CD14-positive monocyte (primary cell): Measurements from ENCODE around the gene GSK3A. TPM values are rescaled to one million over a fixed set of nuclear protein-coding genes. Genes with fewer than 3 reads are reported as not detected.

Source experiments
- DNase-seq, 3 donors: peaks; one replicate each; pipeline ENCODE4 v3.0.0-alpha.2; 2011 to 2022
- H2AFZ ChIP-seq: 2 replicates; pipeline ENCODE4 v1.6.0; 2012; ENCODE audit warnings: mild to moderate bottlenecking, low read depth, low read length, inconsistent platforms; ENCODE audit not compliant: insufficient read depth, poor library complexity, severe bottlenecking
- H3K27ac ChIP-seq, 2 donors: 1 replicate in 1 of 2; 2 replicates in 1 of 2; pipeline ENCODE4 v1.5.1; 2012 to 2013; ENCODE audit warnings: low read length in 2 of 2, control low read depth in 1 of 2, inconsistent platforms in 1 of 2, low read depth in 1 of 2, mild to moderate bottlenecking in 1 of 2
- H3K27me3 ChIP-seq, 2 donors: one replicate each; pipeline versions ENCODE4 v1.6.0 to v1.6.1; 2011 to 2013; ENCODE audit warnings: low read length in 2 of 2; ENCODE audit not compliant: control insufficient read depth in 2 of 2, insufficient read depth in 2 of 2
- H3K36me3 ChIP-seq, 2 donors: replicated peaks in 1 of 2; 1 replicate in 1 of 2; 2 replicates in 1 of 2; pipeline versions ENCODE4 v1.5.1 to v1.6.1; 2012 to 2013; ENCODE audit warnings: low read length in 2 of 2, control low read depth in 1 of 2, inconsistent platforms in 1 of 2, mild to moderate bottlenecking in 1 of 2; ENCODE audit not compliant: insufficient read depth in 2 of 2, control insufficient read depth in 1 of 2
- H3K4me1 ChIP-seq, 2 donors: 1 replicate in 1 of 2; 2 replicates in 1 of 2; pipeline versions ENCODE4 v1.5.1 to v1.6.1; 2012 to 2013; ENCODE audit warnings: low read length in 2 of 2, control low read depth in 1 of 2, inconsistent platforms in 1 of 2, mild to moderate bottlenecking in 1 of 2, moderate library complexity in 1 of 2; ENCODE audit not compliant: insufficient read depth in 2 of 2, control insufficient read depth in 1 of 2
- H3K4me2 ChIP-seq: replicated peaks from 2 replicates; pipeline ENCODE3; 2012; ENCODE audit warnings: low read length, moderate library complexity, mild to moderate bottlenecking; ENCODE audit not compliant: poor library complexity, severe bottlenecking; ENCODE audit errors: extremely low read depth
- H3K4me3 ChIP-seq, 3 experiments: fragments of 200-600 bp in 1 of 3; sonication (generic) in 1 of 3; replicated peaks in 1 of 3; 1 replicate in 2 of 3; 2 replicates in 1 of 3; pipeline ENCODE4 v1.5.1; 2011 to 2013; ENCODE audit warnings: low read length in 3 of 3, mild to moderate bottlenecking in 3 of 3, control low read depth in 2 of 3, low read depth in 2 of 3, inconsistent platforms in 1 of 3, moderate library complexity in 1 of 3
- H3K79me2 ChIP-seq: 2 replicates; pipeline ENCODE4 v1.6.0; 2012; ENCODE audit warnings: mild to moderate bottlenecking, control low read depth, inconsistent platforms, low read length, moderate library complexity; ENCODE audit not compliant: insufficient read depth
- H3K9ac ChIP-seq: 2 replicates; pipeline ENCODE4 v1.6.0; 2017; ENCODE audit warnings: low read length, mild to moderate bottlenecking; ENCODE audit not compliant: insufficient read depth, poor library complexity, severe bottlenecking
- H3K9me3 ChIP-seq, 2 donors: replicated peaks in 1 of 2; 1 replicate in 1 of 2; 2 replicates in 1 of 2; pipeline versions ENCODE4 v1.5.1 to v1.6.1; 2012 to 2013; ENCODE audit warnings: low read length in 2 of 2, control low read depth in 1 of 2; ENCODE audit not compliant: control insufficient read depth in 1 of 2, insufficient read depth in 1 of 2
- H4K20me1 ChIP-seq: 2 replicates; pipeline ENCODE4 v1.6.0; 2012; ENCODE audit warnings: mild to moderate bottlenecking, low read length, control low read depth, moderate library complexity; ENCODE audit not compliant: insufficient read depth
- H3K27ac Mint-ChIP-seq, 7 donors: one replicate each; pipeline ENCODE4 v1.8.0; 2020; ENCODE audit warnings: mild to moderate bottlenecking in 7 of 7, mixed read lengths in 7 of 7, moderate library complexity in 6 of 7, inconsistent platforms in 2 of 7
- H3K27me3 Mint-ChIP-seq, 3 donors: one replicate each; pipeline ENCODE4 v1.8.0; 2021 to 2022; ENCODE audit warnings: low read depth in 3 of 3, mild to moderate bottlenecking in 3 of 3, mixed read lengths in 3 of 3, moderate library complexity in 3 of 3, inconsistent platforms in 1 of 3
- H3K36me3 Mint-ChIP-seq, 2 donors: one replicate each; pipeline ENCODE4 v1.8.0; 2020; ENCODE audit warnings: mixed read lengths in 2 of 2, inconsistent platforms in 1 of 2, mild to moderate bottlenecking in 1 of 2
- H3K4me1 Mint-ChIP-seq: one replicate; pipeline ENCODE4 v1.8.0; 2020; ENCODE audit warnings: mild to moderate bottlenecking, mixed read lengths
- H3K4me3 Mint-ChIP-seq, 2 donors: one replicate each; pipeline ENCODE4 v1.8.0; 2020; ENCODE audit warnings: mild to moderate bottlenecking in 2 of 2, mixed read lengths in 2 of 2, moderate library complexity in 1 of 2
- H3K9me3 Mint-ChIP-seq, 7 donors: one replicate each; pipeline ENCODE4 v1.8.0; 2020 to 2022; ENCODE audit warnings: mixed read lengths in 7 of 7, mild to moderate bottlenecking in 6 of 7, moderate library complexity in 6 of 7, inconsistent platforms in 2 of 7
- WGBS: methylation state at CpG from one replicate; pipeline ENCODE4 v1.1.5; 2013; ENCODE audit warnings: missing lambda C conversion rate; ENCODE audit not compliant: insufficient coverage; 5-methylcytosine and 5-hydroxymethylcytosine counted together
- intact Hi-C, 2 donors: fragments of 100-400 bp; cut with micrococcal nuclease; formaldehyde crosslinking; loops; one replicate each; pipeline versions ENCODE4 v1.15.0 to v1.15.1; 2023
- polyA plus RNA-seq, 3 donors: library from polyadenylated mRNA; depleted of rRNA in 1 of 3; unstranded in 2 of 3; stranded (reverse) in 1 of 3; fragments of 300-500 nt in 2 of 3; fragments of >200 nt in 1 of 3; fragmentation: Illumina TruSeq in 2 of 3; gene quantifications; 1 replicate in 2 of 3; 2 replicates in 1 of 3; pipeline ENCODE4 v1.2.3, GENCODE V29; 2012 to 2021
- TF ChIP-seq, protein P1 (sequence below): fragments of 200-600 bp; IDR thresholded peaks from one replicate; pipeline ENCODE4 v1.8.0; 2022; ENCODE audit warnings: antibody characterized with exemption, mild to moderate bottlenecking

The GSK3A gene
- polyA plus RNA-seq, 3 donors, result 12.3 to 47.2 (median 14.9) TPM

GRCh38 chr19:42217520-42218437 lies 24.6 kb downstream of the GSK3A start, which contains the start of gene DEDD2:
TSS of gene DEDD2 (minus strand) at chr19:42217677. CDS start at chr19:42217007, 670 bp downstream.
- TF ChIP-seq, protein P1, sequence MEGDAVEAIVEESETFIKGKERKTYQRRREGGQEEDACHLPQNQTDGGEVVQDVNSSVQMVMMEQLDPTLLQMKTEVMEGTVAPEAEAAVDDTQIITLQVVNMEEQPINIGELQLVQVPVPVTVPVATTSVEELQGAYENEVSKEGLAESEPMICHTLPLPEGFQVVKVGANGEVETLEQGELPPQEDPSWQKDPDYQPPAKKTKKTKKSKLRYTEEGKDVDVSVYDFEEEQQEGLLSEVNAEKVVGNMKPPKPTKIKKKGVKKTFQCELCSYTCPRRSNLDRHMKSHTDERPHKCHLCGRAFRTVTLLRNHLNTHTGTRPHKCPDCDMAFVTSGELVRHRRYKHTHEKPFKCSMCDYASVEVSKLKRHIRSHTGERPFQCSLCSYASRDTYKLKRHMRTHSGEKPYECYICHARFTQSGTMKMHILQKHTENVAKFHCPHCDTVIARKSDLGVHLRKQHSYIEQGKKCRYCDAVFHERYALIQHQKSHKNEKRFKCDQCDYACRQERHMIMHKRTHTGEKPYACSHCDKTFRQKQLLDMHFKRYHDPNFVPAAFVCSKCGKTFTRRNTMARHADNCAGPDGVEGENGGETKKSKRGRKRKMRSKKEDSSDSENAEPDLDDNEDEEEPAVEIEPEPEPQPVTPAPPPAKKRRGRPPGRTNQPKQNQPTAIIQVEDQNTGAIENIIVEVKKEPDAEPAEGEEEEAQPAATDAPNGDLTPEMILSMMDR, result no peak
- peak within 1 kb of the TSS; percentile 51 for H2AFZ ChIP-seq
- H4K20me1 ChIP-seq, result peaks cover 62% of the 10 kb centered on the region
- H3K36me3 Mint-ChIP-seq, result peaks cover 36 to 39% of the 10 kb centered on the region in 2 donors
- no peaks in the 10 kb centered on the region for H3K27me3 ChIP-seq
- H3K27me3 Mint-ChIP-seq, result peaks cover 0 to 1% (median 0%) of the 10 kb centered on the region in 3 donors
- peak within 1 kb of the TSS; percentile 96 to 98 for H3K27ac ChIP-seq
- H3K79me2 ChIP-seq, result peaks cover 90% of the 10 kb centered on the region
- 14% methylated on average over 55 of the region's 57 CpGs for WGBS
- peak within 1 kb of the TSS; percentile 89 to 96 for H3K4me3 Mint-ChIP-seq
- H3K4me3 ChIP-seq, result peak within 1 kb of the TSS; percentile 73 to 96 (median 91)
- intact Hi-C loops, result loop anchor here (1.0 to 5.0 kb wide), 4 partner anchors 17 to 35 kb away; no protein-coding TSS in a partner anchor
- H3K36me3 ChIP-seq, result peaks cover 24 to 32% of the 10 kb centered on the region in 2 donors
- peaks cover 72 to 79% of the 10 kb centered on the region in 2 donors for H3K4me1 ChIP-seq
- H3K9ac ChIP-seq, result peak within 1 kb of the TSS; percentile 88
- peak within 1 kb of the TSS; percentile 98 to 100 (median 99) for H3K27ac Mint-ChIP-seq
- peaks cover 0 to 2% (median 0%) of the 10 kb centered on the region in 7 donors for H3K9me3 Mint-ChIP-seq
- no peaks in the 10 kb centered on the region for H3K9me3 ChIP-seq
- H3K4me2 ChIP-seq, result peak within 1 kb of the TSS; percentile 95
- peaks cover 75% of the 10 kb centered on the region for H3K4me1 Mint-ChIP-seq
- DNase-seq, result peak; percentile 100
